SIG-M5 treated with dmso at 0.1 percent for 504 hours (cell line): ENCODE results near the gene SENP5.
"Not testable (repeated sequence)": the region's sequence is repeated elsewhere in the genome, so short reads cannot be mapped to it uniquely, and the experiment has no call there.

Source experiments
- DNase-seq: peaks from one replicate; lab custom pipeline; 2025; ENCODE audit not compliant: unreplicated experiment; lab: John Stamatoyannopoulos, UW

Gene SENP5

GRCh38 chr3:196941729-196942225 is 74.1 kb downstream of the SENP5 start:
- DNase-seq = peak; percentile 63

- DNase-seq = peak; percentile 98
Measured at GRCh38 chr3:196942226-196942914, 74.7 kb downstream of the SENP5 start, which contains the start of gene NCBP2. Gene NCBP2, minus strand, starts transcription at chr3:196942528. Its CDS starts 25 bp downstream, at chr3:196942503.

- DNase-seq = no peak
Measured at GRCh38 chr3:196942915-196943277, 75.2 kb downstream of the SENP5 start.

- DNase-seq = not testable (repeated sequence)
Measured at GRCh38 chr3:196944037-196944790, 76.5 kb downstream of the SENP5 start.

- no peak for DNase-seq
Measured at GRCh38 chr3:196947136-196947859, 79.6 kb downstream of the SENP5 start.

GRCh38 chr3:196947860-196948441 is 80.2 kb downstream of the SENP5 start:
- DNase-seq = no peak

- DNase-seq = no peak
Measured at GRCh38 chr3:196948442-196949284, 80.9 kb downstream of the SENP5 start.

- DNase-seq = no peak
Measured at GRCh38 chr3:196949285-196949619, 81.5 kb downstream of the SENP5 start.

- DNase-seq = no peak
Measured at GRCh38 chr3:196949750-196950149, 82.0 kb downstream of the SENP5 start.

- DNase-seq = no peak
Measured at GRCh38 chr3:196951371-196951770, 83.7 kb downstream of the SENP5 start.

- no peak for DNase-seq
Measured at GRCh38 chr3:196954832-196955231, 87.1 kb downstream of the SENP5 start.

GRCh38 chr3:196962108-196962929 is 94.6 kb downstream of the SENP5 start:
- DNase-seq = no peak

GRCh38 chr3:196962930-196963630 is 95.4 kb downstream of the SENP5 start:
- no peak for DNase-seq

GRCh38 chr3:196963631-196963953 is 95.9 kb downstream of the SENP5 start:
- no peak for DNase-seq

GRCh38 chr3:196965112-196965803 is 97.5 kb downstream of the SENP5 start:
- DNase-seq = no peak

GRCh38 chr3:196965804-196966173 is 98.1 kb downstream of the SENP5 start:
- DNase-seq = no peak

GRCh38 chr3:196966526-196967401 is 99.0 kb downstream of the SENP5 start:
- no peak for DNase-seq
